Measurements from ENCODE around the gene MPV17. TPM values are rescaled to one million over a fixed set of nuclear protein-coding genes. Genes with fewer than 3 reads are reported as not detected.

Gene MPV17
- total RNA-seq: 10 to 100 TPM; 47.0 to 64.3 (median 59.9) TPM
- 100 to 1,000 TPM in 1 of 2 donors, 10 to 100 TPM in 1; 61.8 to 169 TPM for polyA plus RNA-seq
- long read RNA-seq, donor 1, transcript MPV17-203 (8 exons, 1,005 nt): major isoform, 25 of 47 reads
- long read RNA-seq, donor 1, partial matches to known transcripts: 4 of 47 reads
- long read RNA-seq, donor 1, other reads (novel, unspliced or antisense): 11 of 47 reads
- long read RNA-seq, donor 2, transcript MPV17-203 (8 exons, 1,005 nt): major isoform, 18 of 42 reads
- long read RNA-seq, donor 2, partial matches to known transcripts: 18 of 42 reads
- long read RNA-seq, donor 2, other reads (novel, unspliced or antisense): 0 of 42 reads
- long read RNA-seq, donor 3, transcript MPV17-203 (8 exons, 1,005 nt): major isoform, 27 of 56 reads
- long read RNA-seq, donor 3, partial matches to known transcripts: 4 of 56 reads
- long read RNA-seq, donor 3, other reads (novel, unspliced or antisense): 16 of 56 reads

DNA sequence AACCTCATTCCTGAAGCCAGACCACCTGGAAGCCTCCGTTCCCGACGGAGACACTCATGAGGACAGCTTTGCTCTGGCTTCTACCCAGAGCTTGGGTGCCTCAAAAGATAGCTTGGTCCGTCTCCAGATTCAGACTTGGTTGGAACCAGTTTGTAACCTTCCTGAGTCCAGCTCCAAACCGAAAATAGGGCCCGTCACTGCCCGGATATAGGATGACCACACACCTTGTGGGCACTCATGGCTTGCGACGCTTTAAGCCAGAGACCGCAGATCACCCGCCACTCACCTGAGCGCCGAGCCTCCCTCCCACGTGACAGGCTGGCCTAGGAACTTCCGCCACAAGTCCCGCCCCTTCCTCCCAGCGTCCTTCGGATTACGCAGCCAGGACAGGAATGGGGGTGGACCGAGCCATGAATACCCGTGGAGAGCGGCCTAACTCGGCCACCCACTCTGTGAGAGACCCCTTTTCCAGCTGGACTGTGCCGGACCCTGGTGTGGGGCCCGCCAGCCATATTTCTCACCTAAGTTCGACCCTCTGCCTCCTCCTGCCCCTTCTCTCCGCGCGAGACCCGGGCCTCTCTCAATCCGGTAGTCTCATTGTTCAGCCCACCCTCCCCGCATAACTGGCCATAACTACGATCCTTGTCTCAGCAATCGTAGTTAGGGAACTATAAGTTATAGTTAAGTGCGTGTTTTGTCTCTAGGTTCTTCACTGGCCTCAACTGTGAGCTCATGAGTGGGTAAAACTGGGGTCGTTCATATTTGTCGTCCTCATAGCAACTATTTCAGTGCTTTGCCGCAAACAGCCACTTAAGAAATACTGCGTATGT lies at the start of gene MPV17:
TSS of gene MPV17 (minus strand) at position 332 of the 830 bp plus-strand sequence. CDS start 580 bp downstream, outside the sequence.
- H3K4me1 ChIP-seq (ENCODE audit: insufficient read depth): peaks cover 13% of the 10 kb centered on the region
- peak within 1 kb of the TSS; percentile 62 for H3K4me3 ChIP-seq
- peak within 1 kb of the TSS; percentile 56 to 89 for H3K27ac ChIP-seq
- peak; percentile 96 for TF ChIP-seq POLR2A (IDR thresholded peaks at IDR 0.05)
- TF ChIP-seq, protein P1, sequence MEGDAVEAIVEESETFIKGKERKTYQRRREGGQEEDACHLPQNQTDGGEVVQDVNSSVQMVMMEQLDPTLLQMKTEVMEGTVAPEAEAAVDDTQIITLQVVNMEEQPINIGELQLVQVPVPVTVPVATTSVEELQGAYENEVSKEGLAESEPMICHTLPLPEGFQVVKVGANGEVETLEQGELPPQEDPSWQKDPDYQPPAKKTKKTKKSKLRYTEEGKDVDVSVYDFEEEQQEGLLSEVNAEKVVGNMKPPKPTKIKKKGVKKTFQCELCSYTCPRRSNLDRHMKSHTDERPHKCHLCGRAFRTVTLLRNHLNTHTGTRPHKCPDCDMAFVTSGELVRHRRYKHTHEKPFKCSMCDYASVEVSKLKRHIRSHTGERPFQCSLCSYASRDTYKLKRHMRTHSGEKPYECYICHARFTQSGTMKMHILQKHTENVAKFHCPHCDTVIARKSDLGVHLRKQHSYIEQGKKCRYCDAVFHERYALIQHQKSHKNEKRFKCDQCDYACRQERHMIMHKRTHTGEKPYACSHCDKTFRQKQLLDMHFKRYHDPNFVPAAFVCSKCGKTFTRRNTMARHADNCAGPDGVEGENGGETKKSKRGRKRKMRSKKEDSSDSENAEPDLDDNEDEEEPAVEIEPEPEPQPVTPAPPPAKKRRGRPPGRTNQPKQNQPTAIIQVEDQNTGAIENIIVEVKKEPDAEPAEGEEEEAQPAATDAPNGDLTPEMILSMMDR (IDR thresholded peaks at IDR 0.05): no peak
- no peaks in the 10 kb centered on the region for H3K36me3 ChIP-seq
- H3K27me3 ChIP-seq: no peaks in the 10 kb centered on the region
- intact Hi-C loops (cut with DNase I): no loop called here
- WGBS, 3 donors: 0 to 1% (median 1%) methylated on average over 38 to 39 of the region's 39 CpGs
- H3K9me3 ChIP-seq: no peaks in the 10 kb centered on the region
- DNase-seq: peak; percentile 90 to 95 (median 92)

GRCh38 chr2:27370816-27371620 lies 48.1 kb upstream of the MPV17 start:
- peak in 4 of 5 donors; percentile 43 to 66 (median 50) for DNase-seq
- Histone ChIP-seq H3K27me3 (no peaks in the 10 kb centered on the region), H3K9me3 (no peaks in the 10 kb centered on the region), H3K27ac (peak overlapping the region; percentile 59 to 82), H3K4me1 (ENCODE audit: insufficient read depth) (peaks cover 12% of the 10 kb centered on the region), H3K4me3 (peak overlapping the region; percentile 85), H3K36me3 (no peaks in the 10 kb centered on the region)
- 0 to 1% (median 0%) methylated on average over 30 to 46 of the region's 46 CpGs for WGBS, 3 donors
- intact Hi-C loops (cut with DNase I): loop anchor here in 1 of 4 donors (10.0 kb wide), 1 partner anchor 54 kb away; the partner anchor contains the start of gene NRBP1
- TF ChIP-seq EP300 (IDR thresholded peaks at IDR 0.05) (no peak), POLR2A (IDR thresholded peaks at IDR 0.05) (no peak)
- TF ChIP-seq, protein P1 (IDR thresholded peaks at IDR 0.05): no peak

GRCh38 chr2:27370026-27370815 lies 47.3 kb upstream of the MPV17 start, which contains the start of the genes EIF2B4 and SNX17:
EIF2B4 (minus strand) TSS chr2:27370338; CDS start chr2:27370314, 24 bp downstream.
SNX17 (plus strand) TSS chr2:27370616; CDS start chr2:27370744, 128 bp downstream.
- 0 to 1% (median 0%) methylated on average over 51 to 85 of the region's 85 CpGs for WGBS, 3 donors
- H3K27ac ChIP-seq: peak within 1 kb of the TSS; percentile 75 to 82
- intact Hi-C loops (cut with DNase I): loop anchor here in 1 of 4 donors (10.0 kb wide), 1 partner anchor 55 kb away; the partner anchor contains the start of gene NRBP1
- peak; percentile 98 to 99 (median 99) for DNase-seq
- TF ChIP-seq, protein P1 (IDR thresholded peaks at IDR 0.05): peak; percentile 68 to 91 (median 91)
- no peak for TF ChIP-seq EP300 (IDR thresholded peaks at IDR 0.05)
- peak; percentile 59 for TF ChIP-seq POLR2A (IDR thresholded peaks at IDR 0.05)
- H3K27me3 ChIP-seq: no peaks in the 10 kb centered on the region
- H3K4me1 ChIP-seq (ENCODE audit: insufficient read depth): peaks cover 12% of the 10 kb centered on the region
- H3K36me3 ChIP-seq: no peaks in the 10 kb centered on the region
- H3K9me3 ChIP-seq: no peaks in the 10 kb centered on the region
- H3K4me3 ChIP-seq: peak within 1 kb of the TSS; percentile 85

Measured in ovary (tissue), 10 donors.